ENCODE results near the gene GMPS. TPM values are rescaled to one million over a fixed set of nuclear protein-coding genes. Genes with fewer than 3 reads are reported as not detected.

Gene GMPS
- total and polyA plus RNA-seq, 9 of the 15 experiments (the other 6 are each of a cell fraction or from before 2014, with no cell fraction given) = 73.7 to 282 (median 156) TPM

- no peak for ATAC-seq
- TF ChIP-seq ARID2 (IDR thresholded peaks at IDR 0.05) (no peak), PYGO2 (tag; IDR thresholded peaks at IDR 0.05) (no peak), CTBP1 (IDR thresholded peaks at IDR 0.05; ENCODE audit: borderline replicate concordance) (no peak), HMG20A (CRISPR knock-in tag; conservative IDR thresholded peaks at IDR 0.05) (no peak), HINFP (tag; conservative IDR thresholded peaks at IDR 0.05; ENCODE audit: low read depth) (no peak), MAFK (IDR thresholded peaks at IDR 0.05; ENCODE audit: low read length) (no peak), PBX2 (CRISPR knock-in tag; IDR thresholded peaks at IDR 0.05; ENCODE audit: low read depth) (no peak), PBX2 (tag; conservative IDR thresholded peaks at IDR 0.05; ENCODE audit: low read depth) (no peak), CBX8 (IDR thresholded peaks at IDR 0.05; ENCODE audit: borderline replicate concordance, extremely low read depth, low read depth, low read length, poor library complexity, severe bottlenecking) (no peak), BACH1 (tag; IDR thresholded peaks at IDR 0.05) (no peak), CBX3 (IDR thresholded peaks at IDR 0.05; ENCODE audit: borderline replicate concordance in 1 of 2, low read length in 2 of 2) (no peak), KDM1A (IDR thresholded peaks at IDR 0.05) (no peak), PTBP1 (IDR thresholded peaks at IDR 0.05; ENCODE audit: low read depth, low read length) (no peak), MXI1 (IDR thresholded peaks at IDR 0.05; ENCODE audit: low read depth, low read length) (no peak), HEY1 (CRISPR knock-in tag; IDR thresholded peaks at IDR 0.05; ENCODE audit: borderline replicate concordance) (no peak), MLLT1 (IDR thresholded peaks at IDR 0.05) (no peak), ZNF395 (CRISPR knock-in tag; IDR thresholded peaks at IDR 0.05) (no peak)
These were observed 88.2 kb downstream of the GMPS start for GRCh38 chr3:155958676-155959075.

More at GRCh38 chr3:155958676-155959075, 88.2 kb downstream of the GMPS start:
- H3K4me3 ChIP-seq = no peak overlapping the region
- H3K9me3 ChIP-seq (replicated peaks; ENCODE audit: control insufficient read depth, insufficient read depth, low read depth, low read length) = no peaks in the 10 kb centered on the region
- no peak overlapping the region for H3K27ac ChIP-seq (ENCODE audit: extremely low read depth, low read depth, low read length)
- no peak overlapping the region for H3K4me2 ChIP-seq (ENCODE audit: insufficient read depth, low read length)
- no peaks in the 10 kb centered on the region for H3K9me1 ChIP-seq (ENCODE audit: control insufficient read depth, insufficient read depth, low read length)
- no TSS peak for BruUV-seq (replicated peaks)
- no peaks in the 10 kb centered on the region; a peak in 1 of 5 replicates for H3K4me1 ChIP-seq (replicated peaks in 1 of 2; ENCODE audit: control insufficient read depth in 2 of 2, insufficient read depth in 2 of 2, low read length in 2 of 2)
- H3K79me2 ChIP-seq (ENCODE audit: control insufficient read depth, insufficient read depth, low read length) = no peaks in the 10 kb centered on the region
- in situ Hi-C loops (cut with MboI) = no loop called here
- CTCF ChIA-PET (ENCODE audit: low intra/inter-chr PET ratio) = no interaction called here
- DNase-seq (ENCODE audit: extremely low read depth in 1 of 4, low spot score in 3 of 4) (no peak), FAIRE-seq (no peak)
- no peak overlapping the region for H3K9ac ChIP-seq (ENCODE audit: insufficient read depth in 1 of 2, low read depth in 2 of 2, low read length in 2 of 2)
- intact Hi-C loops (cut with micrococcal nuclease) = no loop called here
- no peak overlapping the region for H2AFZ ChIP-seq (ENCODE audit: low read depth, low read length)
- no peaks in the 10 kb centered on the region for H3K27me3 ChIP-seq (ENCODE audit: control insufficient read depth in 2 of 2, insufficient read depth in 2 of 2, low read length in 2 of 2)
- POLR2A ChIA-PET = interaction anchor here (0.7 kb wide), 1 partner anchor 642 kb away, joined by 3 read pairs; no protein-coding TSS in a partner anchor
- WGBS (ENCODE audit: insufficient coverage, low coverage, missing lambda C conversion rate) = 40% methylated on average over 3 of the region's 3 CpGs
- no peaks in the 10 kb centered on the region for H4K20me1 ChIP-seq (replicated peaks; ENCODE audit: control insufficient read depth, insufficient read depth, low read length)
- H3K36me3 ChIP-seq (ENCODE audit: control insufficient read depth, insufficient read depth, low read length) = no peaks in the 10 kb centered on the region

All from K562 (cell line).